B cell (primary cell): ENCODE measurements around the gene CNPY3. TPM values are rescaled to one million over a fixed set of nuclear protein-coding genes. Genes with fewer than 3 reads are reported as not detected.
A peak's percentile ranks its signal among the peaks of the same experiment; 100 is the strongest.

Experiments
- ATAC-seq: fragments of 200-7000 bp; cut with Tn5 transposase; one replicate; pipeline ENCODE4 v1.10.0; 2021; ENCODE audit warnings: low read depth, mild to moderate bottlenecking, moderate number of reproducible peaks, moderate library complexity
- CTCF ChIA-PET: fragments of 350-600 bp; sonication (Branson Sonifier 250); formaldehyde crosslinking; loops from one replicate; lab custom pipeline; 2021; ENCODE audit warnings: antibody characterized with exemption, inconsistent platforms; lab: Charles Lee
- POLR2A ChIA-PET: fragments of 350-600 bp; sonication (Branson Sonifier 250); formaldehyde crosslinking; loops from one replicate; lab custom pipeline; 2021; ENCODE audit warnings: antibody characterized with exemption; lab: Charles Lee
- DNase-seq: peaks from one replicate; pipeline ENCODE4 v3.0.0; 2013
- H2AFZ ChIP-seq: 2 replicates; pipeline ENCODE4 v1.6.1; 2012; ENCODE audit warnings: mild to moderate bottlenecking, low read depth, low read length; ENCODE audit not compliant: insufficient read depth, poor library complexity, severe bottlenecking
- H3K27ac ChIP-seq, 2 donors: 1 replicate in 1 of 2; 2 replicates in 1 of 2; pipeline ENCODE4 v1.5.1; 2012 to 2013; ENCODE audit warnings: low read length in 2 of 2, mild to moderate bottlenecking in 2 of 2, moderate library complexity in 1 of 2
- H3K27me3 ChIP-seq, 4 experiments: fragments of 200-600 bp in 1 of 4; sonication (generic) in 1 of 4; replicated peaks in 1 of 4; 1 replicate in 2 of 4; 2 replicates in 2 of 4; pipeline versions ENCODE4 v1.6.1 to v1.7.0; 2013 to 2016; ENCODE audit warnings: low read length in 3 of 4, mild to moderate bottlenecking in 2 of 4, mixed read lengths in 1 of 4, moderate library complexity in 1 of 4; ENCODE audit not compliant: insufficient read depth in 4 of 4, control insufficient read depth in 3 of 4; ENCODE audit errors: control extremely low read depth in 1 of 4
- H3K36me3 ChIP-seq, 2 experiments: replicated peaks in 1 of 2; 1 replicate in 1 of 2; 2 replicates in 1 of 2; pipeline versions ENCODE4 v1.6.1 to v1.7.1; 2013; ENCODE audit warnings: low read length in 1 of 2; ENCODE audit not compliant: insufficient read depth in 2 of 2, control insufficient read depth in 1 of 2; ENCODE audit errors: control extremely low read depth in 1 of 2, extremely low read depth in 1 of 2
- H3K4me1 ChIP-seq, 2 donors: fragments of 200-600 bp in 1 of 2; sonication (generic) in 1 of 2; 1 replicate in 1 of 2; 2 replicates in 1 of 2; pipeline versions ENCODE4 v1.5.1 to v1.6.1; 2013 to 2017; ENCODE audit warnings: low read length in 2 of 2; ENCODE audit not compliant: control insufficient read depth in 2 of 2, insufficient read depth in 2 of 2
- H3K4me2 ChIP-seq: replicated peaks from 2 replicates; pipeline ENCODE3; 2012; ENCODE audit warnings: mild to moderate bottlenecking, low read depth, low read length; ENCODE audit not compliant: poor library complexity, severe bottlenecking
- H3K4me3 ChIP-seq, 5 experiments: fragments of 200-600 bp in 1 of 5; sonication (generic) in 1 of 5; 1 replicate in 3 of 5; 2 replicates in 2 of 5; pipeline versions ENCODE4 v1.5.1 to v1.7.0; 2011 to 2016; ENCODE audit warnings: low read length in 4 of 5, mild to moderate bottlenecking in 4 of 5, low read depth in 2 of 5, control low read depth in 1 of 5, moderate library complexity in 1 of 5; ENCODE audit not compliant: insufficient read depth in 1 of 5; ENCODE audit errors: control extremely low read depth in 1 of 5, extremely low read depth in 1 of 5
- H3K79me2 ChIP-seq: fragments of 200-600 bp; sonication (generic); one replicate; pipeline ENCODE4 v1.6.0; 2016; ENCODE audit warnings: low read length; ENCODE audit not compliant: control insufficient read depth, insufficient read depth
- H3K9ac ChIP-seq: fragments of 200-600 bp; sonication (generic); 2 replicates; pipeline ENCODE4 v1.6.1; 2017; ENCODE audit warnings: mild to moderate bottlenecking, low read length, moderate library complexity
- H3K9me3 ChIP-seq, 3 donors: one replicate each; pipeline versions ENCODE4 v1.6.1 to v1.7.1; 2013; ENCODE audit warnings: low read length in 2 of 3; ENCODE audit not compliant: control insufficient read depth in 2 of 3, insufficient read depth in 1 of 3; ENCODE audit errors: control extremely low read depth in 1 of 3
- H4K20me1 ChIP-seq: 2 replicates; pipeline ENCODE4 v1.6.0; 2012; ENCODE audit warnings: mild to moderate bottlenecking, low read length; ENCODE audit not compliant: insufficient read depth, control insufficient read depth, poor library complexity, severe bottlenecking
- H3K27ac Mint-ChIP-seq: one replicate; pipeline ENCODE4 v1.8.0; 2021; ENCODE audit warnings: mixed read lengths
- H3K27me3 Mint-ChIP-seq: one replicate; pipeline ENCODE4 v1.8.0; 2021; ENCODE audit warnings: mixed read lengths
- H3K4me1 Mint-ChIP-seq: one replicate; pipeline ENCODE4 v1.8.0; 2021; ENCODE audit warnings: mixed read lengths
- H3K4me3 Mint-ChIP-seq: one replicate; pipeline ENCODE4 v1.8.0; 2021; ENCODE audit warnings: mixed read lengths
- H3K9me3 Mint-ChIP-seq: one replicate; pipeline ENCODE4 v1.8.0; 2022; ENCODE audit warnings: mixed read lengths; ENCODE audit not compliant: insufficient read depth
- CTCF ChIP-seq: fragments of 200-600 bp; IDR thresholded peaks from one replicate; pipeline ENCODE4 v1.8.0; 2022; ENCODE audit warnings: antibody characterized with exemption, mild to moderate bottlenecking
- EZH2 ChIP-seq: IDR thresholded peaks from 2 replicates; pipeline ENCODE4 v1.6.1; 2012; ENCODE audit warnings: borderline replicate concordance, low read depth, mild to moderate bottlenecking, moderate library complexity, low read length; ENCODE audit not compliant: insufficient read depth, poor library complexity, severe bottlenecking
- WGBS: methylation state at CpG from one replicate; pipeline ENCODE4 v1.1.5; 2013; ENCODE audit warnings: missing lambda C conversion rate; ENCODE audit not compliant: insufficient coverage; 5-methylcytosine and 5-hydroxymethylcytosine counted together
- intact Hi-C: fragments of 100-400 bp; cut with micrococcal nuclease; formaldehyde crosslinking; loops from one replicate; pipeline ENCODE4 v1.10.0; 2022
- polyA plus RNA-seq: library from polyadenylated mRNA; depleted of rRNA; stranded (reverse); fragments of >200 nt; gene quantifications from 2 replicates; pipeline ENCODE4 v1.2.3, GENCODE V29; 2012
- total RNA-seq, 2 donors: library from RNA; stranded (reverse); fragments of 120-200 nt in 1 of 2; gene quantifications; 1 replicate in 1 of 2; 2 replicates in 1 of 2; pipeline versions ENCODE4 v1.2.3 to v1.2.4, GENCODE V29; 2013 to 2022

Gene CNPY3
- total and polyA plus RNA-seq, 2 donors (not counting 1 experiment from before 2014, with no cell fraction given), result 123 to 163 TPM

- Mint-ChIP-seq H3K9me3 (no peaks in the 10 kb centered on the region), H3K27me3 (no peaks in the 10 kb centered on the region), H3K4me3 (peak within 1 kb of the TSS; percentile 78), H3K4me1 (peaks cover 13% of the 10 kb centered on the region), H3K27ac (no peak within 1 kb of the TSS)
- intact Hi-C loops, result loop anchor here (2.0 to 5.0 kb wide), 2 partner anchors 18 to 58 kb away; partner anchors contain the start of gene PEX6
- ATAC-seq (peak; percentile 81), DNase-seq (peak; percentile 53)
- peak within 1 kb of the TSS; percentile 85 for H3K4me2 ChIP-seq
- WGBS, result 11% methylated on average over 62 of the region's 62 CpGs
- no peaks in the 10 kb centered on the region for H4K20me1 ChIP-seq
- H3K27ac ChIP-seq, result no peak within 1 kb of the TSS
- peak within 1 kb of the TSS in 4 of 5 experiments; percentile 41 to 61 (median 54) for H3K4me3 ChIP-seq
- H3K36me3 ChIP-seq, result peaks cover 0 to 13% of the 10 kb centered on the region in 2 experiments
- H3K9me3 ChIP-seq, result no peaks in the 10 kb centered on the region
- H3K27me3 ChIP-seq, result peaks cover 0 to 12% (median 3%) of the 10 kb centered on the region in 4 experiments
- H2AFZ ChIP-seq, result peak within 1 kb of the TSS; percentile 77
- peak within 1 kb of the TSS; percentile 65 for H3K9ac ChIP-seq
- peaks cover 9 to 16% of the 10 kb centered on the region in 2 donors for H3K4me1 ChIP-seq
- ChIA-PET POLR2A (interaction anchor here (0.5 to 1.4 kb wide), 4 partner anchors 11 to 103 kb away, joined by 3 to 7 read pairs (median 3); no protein-coding TSS in a partner anchor), CTCF (interaction anchor here (1.0 to 1.7 kb wide), 2 partner anchors 59 to 183 kb away, joined by 3 to 4 read pairs; no protein-coding TSS in a partner anchor)
- H3K79me2 ChIP-seq, result no peaks in the 10 kb centered on the region
- TF ChIP-seq EZH2, result no peak
- TF ChIP-seq CTCF, result no peak
These were observed 31.2 kb downstream of the CNPY3 start, which contains the start of gene GNMT for GRCh38 chr6:42960243-42961019. Gene GNMT, plus strand, starts transcription at chr6:42960754. Its CDS starts 14 bp downstream, at chr6:42960768.
